Measurements from ENCODE around the gene FARP2.
"Not testable (repeated sequence)": the region's sequence is repeated elsewhere in the genome, so short reads cannot be mapped to it uniquely, and the experiment has no call there.

FARP2 gene

GRCh38 chr2:241491549-241492173 lies 135.6 kb downstream of the FARP2 start:
- DNase-seq = peak; percentile 35

- no peak for DNase-seq
Measured at GRCh38 chr2:241492174-241492565, 136.1 kb downstream of the FARP2 start.

GRCh38 chr2:241493092-241493491 lies 137.0 kb downstream of the FARP2 start:
- DNase-seq = no peak

GRCh38 chr2:241494311-241494908 lies 138.3 kb downstream of the FARP2 start:
- DNase-seq = no peak

- no peak for DNase-seq
Measured at GRCh38 chr2:241495172-241496002, 139.3 kb downstream of the FARP2 start.

GRCh38 chr2:241496003-241496707 lies 140.1 kb downstream of the FARP2 start:
- DNase-seq = no peak

- DNase-seq = no peak
Measured at GRCh38 chr2:241496904-241497877, 141.1 kb downstream of the FARP2 start.

GRCh38 chr2:241498115-241499070 lies 142.3 kb downstream of the FARP2 start:
- no peak for DNase-seq

- no peak for DNase-seq
Measured at GRCh38 chr2:241499146-241499965, 143.3 kb downstream of the FARP2 start.

GRCh38 chr2:241500016-241500415 lies 143.9 kb downstream of the FARP2 start:
- DNase-seq = no peak

- no peak for DNase-seq
Measured at GRCh38 chr2:241500431-241500975, 144.4 kb downstream of the FARP2 start.

- DNase-seq = no peak
Measured at GRCh38 chr2:241501099-241501541, 145.0 kb downstream of the FARP2 start.

GRCh38 chr2:241501551-241501950 lies 145.5 kb downstream of the FARP2 start:
- no peak for DNase-seq

GRCh38 chr2:241502281-241502680 lies 146.2 kb downstream of the FARP2 start:
- no peak for DNase-seq

GRCh38 chr2:241503776-241504392 lies 147.8 kb downstream of the FARP2 start:
- no peak for DNase-seq

GRCh38 chr2:241505086-241505780 lies 149.1 kb downstream of the FARP2 start:
- no peak for DNase-seq

GRCh38 chr2:241505781-241506201 lies 149.7 kb downstream of the FARP2 start:
- DNase-seq = no peak

- DNase-seq = not testable (repeated sequence)
Measured at GRCh38 chr2:241506317-241506716, 150.2 kb downstream of the FARP2 start.

All from hematopoietic multipotent progenitor cell treated with erythropoietin and hydrocortisone succinate and interleukin-3 and kit ligand, for 8 days (in vitro differentiated cells).